A549 treated with Mapracorat at 1 μM for 4 hours (cell line): ENCODE results near the gene ADAMTS2. TPM values are rescaled to one million over a fixed set of nuclear protein-coding genes. Genes with fewer than 3 reads are reported as not detected.

Source experiments
- total RNA-seq: library from RNA; stranded (reverse); fragments of 200-300 nt; extraction: Qiagen RNA extraction; gene quantifications from 5 replicates; pipeline ENCODE4 v1.2.3, GENCODE V29; 2022

ADAMTS2 gene
- total RNA-seq: 0.08 to 0.15 TPM (median 0.10 TPM) in 4 of 5 replicates, not detected in the other

DNA sequence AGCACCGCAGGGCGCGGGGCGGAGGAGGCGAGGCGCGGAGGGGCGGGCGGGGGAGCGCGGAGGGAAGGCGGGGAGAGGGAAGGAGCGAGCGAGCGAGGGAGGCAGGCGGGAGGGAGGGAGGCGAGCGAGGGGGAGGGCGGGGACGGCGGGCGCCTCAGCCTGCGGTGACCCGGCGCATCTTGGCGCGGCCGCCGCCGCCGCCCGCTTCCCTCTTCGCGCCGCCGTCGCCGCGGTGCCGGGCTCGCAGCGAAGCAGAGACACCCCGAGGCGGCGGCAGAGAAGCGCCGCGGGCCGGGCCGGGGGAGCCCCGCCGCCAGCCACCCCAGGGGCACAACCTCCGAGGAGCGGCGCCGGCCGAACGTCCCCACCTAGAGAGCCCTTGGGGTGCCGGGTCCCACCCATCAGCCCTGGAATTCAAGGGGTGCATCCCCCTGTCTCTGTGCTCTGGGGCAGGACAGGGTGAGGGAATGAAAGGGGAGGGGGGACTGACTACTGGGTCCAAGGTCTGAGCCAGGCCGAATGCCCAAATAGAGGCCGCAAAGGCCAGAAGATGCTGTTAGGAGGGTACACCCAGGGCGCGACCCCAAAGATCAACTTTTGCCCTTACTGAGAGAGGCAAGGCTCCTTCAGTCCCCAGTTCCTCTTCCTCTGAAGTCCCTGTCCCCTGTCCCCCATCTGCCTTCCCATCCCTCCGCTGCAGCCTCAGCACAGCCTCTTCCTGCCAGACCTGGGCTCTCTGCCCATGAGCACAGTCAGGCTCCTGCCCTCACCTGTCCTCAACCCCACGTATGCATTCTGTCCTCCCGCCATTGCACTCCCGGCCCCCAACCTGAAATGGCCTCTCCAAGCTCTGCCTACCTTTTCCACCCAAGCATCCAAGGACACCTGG, at the start of gene ADAMTS2:
Gene ADAMTS2 (minus strand): TSS at position 29 of the 889 bp plus-strand sequence. CDS start 133 bp downstream, outside the sequence.

Other genes with a start within 250 kb of the ADAMTS2 start
- gene RUFY1, start 205.1 kb upstream of the ADAMTS2 start, total RNA-seq: 26.1 to 28.8 TPM (median 27.1 TPM) in 5 replicates